HG02973 (cell line): ENCODE results near the gene CHRM1.
"Not testable (repeated sequence)": the region's sequence is repeated elsewhere in the genome, so short reads cannot be mapped to it uniquely, and the experiment has no call there.

Experiments used
- ATAC-seq: cut with Tn5 transposase; IDR thresholded peaks from one replicate; pipeline ENCODE4 v1.9.1; 2021; ENCODE audit warnings: moderate library complexity; ENCODE audit not compliant: unreplicated experiment

CHRM1 gene

GRCh38 chr11:62880231-62880802 lies 40.8 kb downstream of the CHRM1 start:
- peak; percentile 15 for ATAC-seq

- no peak for ATAC-seq
Observed at GRCh38 chr11:62879235-62879978, 41.8 kb downstream of the CHRM1 start.

GRCh38 chr11:62876712-62877111 lies 44.5 kb downstream of the CHRM1 start:
- ATAC-seq, result no peak

- no peak for ATAC-seq
Observed at GRCh38 chr11:62875698-62876478, 45.3 kb downstream of the CHRM1 start.

- no peak for ATAC-seq
Observed at GRCh38 chr11:62874851-62875250, 46.3 kb downstream of the CHRM1 start.

- no peak for ATAC-seq
Observed at GRCh38 chr11:62865635-62866034, 55.5 kb downstream of the CHRM1 start.

- ATAC-seq, result no peak
Observed at GRCh38 chr11:62863687-62864335, 57.4 kb downstream of the CHRM1 start.

GRCh38 chr11:62861564-62862192 lies 59.5 kb downstream of the CHRM1 start:
- ATAC-seq, result not testable (repeated sequence)

GRCh38 chr11:62860835-62861563 lies 60.2 kb downstream of the CHRM1 start:
- ATAC-seq, result no peak

GRCh38 chr11:62859281-62859703 lies 61.9 kb downstream of the CHRM1 start:
- not testable (repeated sequence) for ATAC-seq
